ENCODE results near the gene SKAP2. TPM values are rescaled to one million over a fixed set of nuclear protein-coding genes. Genes with fewer than 3 reads are reported as not detected.
A peak's percentile ranks its signal among the peaks of the same experiment; 100 is the strongest.

Gene SKAP2
- total RNA-seq, 1 donor from 2014 or later, result 63.5 TPM

- no peak for DNase-seq (ENCODE audit: low spot score)
Measured at GRCh38 chr7:26637610-26638009, 226.8 kb downstream of the SKAP2 start.

GRCh38 chr7:26636808-26637207, 227.6 kb downstream of the SKAP2 start:
- DNase-seq (ENCODE audit: low spot score), result no peak

GRCh38 chr7:26633557-26633956, 230.8 kb downstream of the SKAP2 start:
- DNase-seq (ENCODE audit: low spot score), result no peak

- no peak for DNase-seq (ENCODE audit: low spot score)
Measured at GRCh38 chr7:26631601-26632000, 232.8 kb downstream of the SKAP2 start.

- no peak for DNase-seq (ENCODE audit: low spot score)
Measured at GRCh38 chr7:26630941-26631580, 233.3 kb downstream of the SKAP2 start.

GRCh38 chr7:26630361-26630760, 234.0 kb downstream of the SKAP2 start:
- DNase-seq (ENCODE audit: low spot score), result no peak

GRCh38 chr7:26629696-26630095, 234.7 kb downstream of the SKAP2 start:
- DNase-seq (ENCODE audit: low spot score), result no peak

- no peak for DNase-seq (ENCODE audit: low spot score)
Measured at GRCh38 chr7:26627891-26628341, 236.5 kb downstream of the SKAP2 start.

- no peak for DNase-seq (ENCODE audit: low spot score)
Measured at GRCh38 chr7:26627221-26627620, 237.2 kb downstream of the SKAP2 start.

- DNase-seq (ENCODE audit: low spot score), result no peak
Measured at GRCh38 chr7:26626687-26627086, 237.7 kb downstream of the SKAP2 start.

- no peak for DNase-seq (ENCODE audit: low spot score)
Measured at GRCh38 chr7:26626156-26626555, 238.2 kb downstream of the SKAP2 start.

GRCh38 chr7:26625286-26625685, 239.1 kb downstream of the SKAP2 start:
- no peak for DNase-seq (ENCODE audit: low spot score)

- no peak for DNase-seq (ENCODE audit: low spot score)
Measured at GRCh38 chr7:26624839-26625238, 239.6 kb downstream of the SKAP2 start.

GRCh38 chr7:26624431-26624830, 240.0 kb downstream of the SKAP2 start:
- peak; percentile 3 for DNase-seq (ENCODE audit: low spot score)

- DNase-seq (ENCODE audit: low spot score), result no peak
Measured at GRCh38 chr7:26620352-26620751, 244.0 kb downstream of the SKAP2 start.

GRCh38 chr7:26619348-26619984, 244.9 kb downstream of the SKAP2 start:
- no peak for DNase-seq (ENCODE audit: low spot score)

GRCh38 chr7:26618898-26619297, 245.5 kb downstream of the SKAP2 start:
- no peak for DNase-seq (ENCODE audit: low spot score)

- no peak for DNase-seq (ENCODE audit: low spot score)
Measured at GRCh38 chr7:26618449-26618848, 245.9 kb downstream of the SKAP2 start.

Other genes with a start within 250 kb of the SKAP2 start
- 18.8 TPM for gene HOXA1, start 231.4 kb upstream of the SKAP2 start, total RNA-seq
- gene HOXA2, start 238.1 kb upstream of the SKAP2 start, total RNA-seq, result 1.8 TPM

Measured in ureter (tissue), 1 donor.